HEK293 (cell line): Measurements from ENCODE around the gene ISG15.
"Not testable (repeated sequence)": the region's sequence is repeated elsewhere in the genome, so short reads cannot be mapped to it uniquely, and the experiment has no call there.

ENCODE experiments used
- CTCF ChIA-PET: fragments of 350-600 bp; formaldehyde crosslinking; extraction: SDS; loops from one replicate; lab custom pipeline; 2021; ENCODE audit warnings: antibody characterized with exemption; lab: Yijun Ruan, JAX
- POLR2A ChIA-PET: fragments of 300-600 bp; formaldehyde crosslinking; extraction: SDS; loops from one replicate; lab custom pipeline; 2020; ENCODE audit warnings: antibody characterized with exemption, inconsistent platforms; lab: Yijun Ruan, JAX
- H3K27ac ChIP-seq: fragments of 200-500 bp; sonication (Bioruptor generic); 2 replicates; pipeline ENCODE4 v1.5.1; 2014; ENCODE audit warnings: low read depth, low read length, control low read depth, inconsistent platforms; ENCODE audit errors: extremely low read depth
- H3K36me3 ChIP-seq, 2 experiments: fragments of 200-500 bp in 1 of 2; sonication (Bioruptor generic) in 1 of 2; 1 replicate in 1 of 2; 2 replicates in 1 of 2; pipeline ENCODE4 v1.5.1; 2014 to 2017; ENCODE audit warnings: inconsistent platforms in 2 of 2, low read length in 2 of 2; ENCODE audit not compliant: control insufficient read depth in 2 of 2, insufficient read depth in 1 of 2
- H3K4me1 ChIP-seq: fragments of 200-500 bp; sonication (Bioruptor generic); 2 replicates; pipeline ENCODE4 v1.5.1; 2014; ENCODE audit warnings: mild to moderate bottlenecking, low read length, inconsistent platforms; ENCODE audit not compliant: control insufficient read depth, insufficient read depth
- H3K4me3 ChIP-seq: 2 replicates; pipeline ENCODE4 v1.5.1; 2011; ENCODE audit warnings: low read depth, mild to moderate bottlenecking, control low read depth, low read length, moderate library complexity
- H3K9me3 ChIP-seq: fragments of 200-500 bp; sonication (Bioruptor generic); 2 replicates; pipeline ENCODE4 v1.5.1; 2014; ENCODE audit warnings: low read depth, low read length, inconsistent platforms; ENCODE audit not compliant: control insufficient read depth, insufficient read depth
- ATF2 ChIP-seq: fragments of 450-650 bp; formaldehyde crosslinking; IDR thresholded peaks from 2 replicates; pipeline ENCODE4 v1.5.1; 2016; ENCODE audit warnings: missing biosample characterization, missing genetic modification characterization, low read depth
- KLF16 ChIP-seq: fragments of 450-650 bp; formaldehyde crosslinking; IDR thresholded peaks from 2 replicates; pipeline ENCODE4 v1.5.1; 2017; ENCODE audit warnings: missing biosample characterization, missing genetic modification characterization
- KLF17 ChIP-seq: fragments of 450-650 bp; formaldehyde crosslinking; IDR thresholded peaks from 2 replicates; pipeline ENCODE4 v1.5.1; 2016; ENCODE audit warnings: missing biosample characterization, missing genetic modification characterization
- PRDM4 ChIP-seq: fragments of 450-650 bp; formaldehyde crosslinking; IDR thresholded peaks from 2 replicates; pipeline ENCODE4 v1.5.1; 2017; ENCODE audit warnings: missing biosample characterization, missing genetic modification characterization
- ZFP3 ChIP-seq: fragments of 450-650 bp; formaldehyde crosslinking; IDR thresholded peaks from 2 replicates; pipeline ENCODE4 v1.5.1; 2016; ENCODE audit warnings: low read depth, missing biosample characterization, missing genetic modification characterization
- ZNF114 ChIP-seq: fragments of 450-650 bp; formaldehyde crosslinking; IDR thresholded peaks from 2 replicates; pipeline ENCODE4 v1.5.0; 2017; ENCODE audit warnings: missing biosample characterization, missing genetic modification characterization
- ZNF132 ChIP-seq: fragments of 450-650 bp; formaldehyde crosslinking; IDR thresholded peaks from 2 replicates; pipeline ENCODE4 v1.5.1; 2017; ENCODE audit warnings: missing biosample characterization, missing genetic modification characterization, borderline replicate concordance
- ZNF202 ChIP-seq: fragments of 450-650 bp; formaldehyde crosslinking; IDR thresholded peaks from 2 replicates; pipeline ENCODE4 v1.5.1; 2016; ENCODE audit warnings: missing biosample characterization, missing genetic modification characterization, borderline replicate concordance
- ZNF211 ChIP-seq: fragments of 450-650 bp; formaldehyde crosslinking; IDR thresholded peaks from 2 replicates; pipeline ENCODE4 v1.5.1; 2016; ENCODE audit warnings: low read depth, missing biosample characterization, missing genetic modification characterization
- ZNF266 ChIP-seq: fragments of 450-650 bp; formaldehyde crosslinking; IDR thresholded peaks from 2 replicates; pipeline ENCODE4 v1.5.1; 2016; ENCODE audit warnings: missing biosample characterization, missing genetic modification characterization, low read depth
- ZNF311 ChIP-seq: fragments of 450-650 bp; formaldehyde crosslinking; IDR thresholded peaks from 2 replicates; pipeline ENCODE4 v1.5.1; 2017; ENCODE audit warnings: missing biosample characterization, missing genetic modification characterization, borderline replicate concordance
- ZNF391 ChIP-seq: fragments of 450-650 bp; formaldehyde crosslinking; IDR thresholded peaks from 2 replicates; pipeline ENCODE4 v1.5.1; 2016; ENCODE audit warnings: low read depth, missing biosample characterization, missing genetic modification characterization, borderline replicate concordance
- ZNF394 ChIP-seq: fragments of 450-650 bp; formaldehyde crosslinking; IDR thresholded peaks from 2 replicates; pipeline ENCODE4 v1.5.1; 2016; ENCODE audit warnings: missing biosample characterization, missing genetic modification characterization, mild to moderate bottlenecking, moderate library complexity, borderline replicate concordance
- ZNF555 ChIP-seq: fragments of 450-650 bp; formaldehyde crosslinking; conservative IDR thresholded peaks from 2 replicates; pipeline ENCODE4 v1.5.1; 2017; ENCODE audit warnings: missing biosample characterization, mild to moderate bottlenecking, missing genetic modification characterization, inconsistent platforms
- ZNF645 ChIP-seq: fragments of 450-650 bp; formaldehyde crosslinking; IDR thresholded peaks from 2 replicates; pipeline ENCODE4; 2016; ENCODE audit warnings: missing biosample characterization, missing genetic modification characterization
- ZNF670 ChIP-seq: fragments of 450-650 bp; formaldehyde crosslinking; IDR thresholded peaks from 2 replicates; pipeline ENCODE4 v1.5.1; 2016; ENCODE audit warnings: missing biosample characterization, missing genetic modification characterization, low read depth
- ZNF768 ChIP-seq: fragments of 450-650 bp; formaldehyde crosslinking; IDR thresholded peaks from 2 replicates; pipeline ENCODE4 v1.5.1; 2018; ENCODE audit warnings: missing biosample characterization, mild to moderate bottlenecking, missing genetic modification characterization
- ZNF776 ChIP-seq: fragments of 450-650 bp; formaldehyde crosslinking; IDR thresholded peaks from 2 replicates; pipeline ENCODE4 v1.5.0; 2017; ENCODE audit warnings: missing biosample characterization, missing genetic modification characterization, borderline replicate concordance
- ZNF837 ChIP-seq: fragments of 450-650 bp; formaldehyde crosslinking; IDR thresholded peaks from 2 replicates; pipeline ENCODE4 v1.5.1; 2016; ENCODE audit warnings: missing biosample characterization, missing genetic modification characterization
- TF ChIP-seq, protein P1 (sequence below): fragments of 450-650 bp; formaldehyde crosslinking; IDR thresholded peaks from 2 replicates; pipeline ENCODE4 v1.5.1; 2016; ENCODE audit warnings: missing biosample characterization, missing genetic modification characterization
- TF ChIP-seq, protein P2 (sequence below): fragments of 450-650 bp; formaldehyde crosslinking; conservative IDR thresholded peaks from 2 replicates; pipeline ENCODE4 v1.5.1; 2016; ENCODE audit warnings: low read depth, missing biosample characterization, missing genetic modification characterization

ISG15 gene

GRCh38 chr1:984476-984814 is 28.9 kb upstream of the ISG15 start (continued):
- TF ChIP-seq KLF17: no peak
- TF ChIP-seq, protein P1, sequence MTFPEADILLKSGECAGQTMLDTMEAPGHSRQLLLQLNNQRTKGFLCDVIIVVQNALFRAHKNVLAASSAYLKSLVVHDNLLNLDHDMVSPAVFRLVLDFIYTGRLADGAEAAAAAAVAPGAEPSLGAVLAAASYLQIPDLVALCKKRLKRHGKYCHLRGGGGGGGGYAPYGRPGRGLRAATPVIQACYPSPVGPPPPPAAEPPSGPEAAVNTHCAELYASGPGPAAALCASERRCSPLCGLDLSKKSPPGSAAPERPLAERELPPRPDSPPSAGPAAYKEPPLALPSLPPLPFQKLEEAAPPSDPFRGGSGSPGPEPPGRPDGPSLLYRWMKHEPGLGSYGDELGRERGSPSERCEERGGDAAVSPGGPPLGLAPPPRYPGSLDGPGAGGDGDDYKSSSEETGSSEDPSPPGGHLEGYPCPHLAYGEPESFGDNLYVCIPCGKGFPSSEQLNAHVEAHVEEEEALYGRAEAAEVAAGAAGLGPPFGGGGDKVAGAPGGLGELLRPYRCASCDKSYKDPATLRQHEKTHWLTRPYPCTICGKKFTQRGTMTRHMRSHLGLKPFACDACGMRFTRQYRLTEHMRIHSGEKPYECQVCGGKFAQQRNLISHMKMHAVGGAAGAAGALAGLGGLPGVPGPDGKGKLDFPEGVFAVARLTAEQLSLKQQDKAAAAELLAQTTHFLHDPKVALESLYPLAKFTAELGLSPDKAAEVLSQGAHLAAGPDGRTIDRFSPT (tag by site-specific recombination): no peak
- TF ChIP-seq, protein P2, sequence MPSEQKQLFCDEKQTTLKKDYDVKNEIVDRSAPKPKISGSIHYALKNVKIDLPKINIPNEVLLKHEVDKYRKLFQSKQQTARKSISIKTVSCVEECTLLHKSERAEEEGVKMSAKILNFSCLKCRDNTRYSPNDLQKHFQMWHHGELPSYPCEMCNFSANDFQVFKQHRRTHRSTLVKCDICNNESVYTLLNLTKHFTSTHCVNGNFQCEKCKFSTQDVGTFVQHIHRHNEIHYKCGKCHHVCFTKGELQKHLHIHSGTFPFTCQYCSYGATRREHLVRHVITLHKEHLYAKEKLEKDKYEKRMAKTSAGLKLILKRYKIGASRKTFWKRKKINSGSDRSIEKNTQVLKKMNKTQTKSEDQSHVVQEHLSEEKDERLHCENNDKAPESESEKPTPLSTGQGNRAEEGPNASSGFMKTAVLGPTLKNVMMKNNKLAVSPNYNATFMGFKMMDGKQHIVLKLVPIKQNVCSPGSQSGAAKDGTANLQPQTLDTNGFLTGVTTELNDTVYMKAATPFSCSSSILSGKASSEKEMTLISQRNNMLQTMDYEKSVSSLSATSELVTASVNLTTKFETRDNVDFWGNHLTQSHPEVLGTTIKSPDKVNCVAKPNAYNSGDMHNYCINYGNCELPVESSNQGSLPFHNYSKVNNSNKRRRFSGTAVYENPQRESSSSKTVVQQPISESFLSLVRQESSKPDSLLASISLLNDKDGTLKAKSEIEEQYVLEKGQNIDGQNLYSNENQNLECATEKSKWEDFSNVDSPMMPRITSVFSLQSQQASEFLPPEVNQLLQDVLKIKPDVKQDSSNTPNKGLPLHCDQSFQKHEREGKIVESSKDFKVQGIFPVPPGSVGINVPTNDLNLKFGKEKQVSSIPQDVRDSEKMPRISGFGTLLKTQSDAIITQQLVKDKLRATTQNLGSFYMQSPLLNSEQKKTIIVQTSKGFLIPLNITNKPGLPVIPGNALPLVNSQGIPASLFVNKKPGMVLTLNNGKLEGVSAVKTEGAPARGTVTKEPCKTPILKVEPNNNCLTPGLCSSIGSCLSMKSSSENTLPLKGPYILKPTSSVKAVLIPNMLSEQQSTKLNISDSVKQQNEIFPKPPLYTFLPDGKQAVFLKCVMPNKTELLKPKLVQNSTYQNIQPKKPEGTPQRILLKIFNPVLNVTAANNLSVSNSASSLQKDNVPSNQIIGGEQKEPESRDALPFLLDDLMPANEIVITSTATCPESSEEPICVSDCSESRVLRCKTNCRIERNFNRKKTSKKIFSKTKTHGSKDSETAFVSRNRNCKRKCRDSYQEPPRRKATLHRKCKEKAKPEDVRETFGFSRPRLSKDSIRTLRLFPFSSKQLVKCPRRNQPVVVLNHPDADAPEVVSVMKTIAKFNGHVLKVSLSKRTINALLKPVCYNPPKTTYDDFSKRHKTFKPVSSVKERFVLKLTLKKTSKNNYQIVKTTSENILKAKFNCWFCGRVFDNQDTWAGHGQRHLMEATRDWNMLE (tag by site-specific recombination): peak; percentile 94
- TF ChIP-seq ZFP3 (tag by site-specific recombination): 0 out of 2 replicates have a peak, but pooled peaks have one; percentile 20
- no peak for TF ChIP-seq ZNF391 (tag by site-specific recombination)
- no peak for TF ChIP-seq ZNF670
- peak; percentile 85 for TF ChIP-seq ZNF555
- TF ChIP-seq ZNF114 (tag by site-specific recombination): no peak
- no peak; the same call in 1 of the 2 replicates for TF ChIP-seq ZNF202 (tag by site-specific recombination)
- TF ChIP-seq KLF16 (tag by site-specific recombination): no peak
- peak; percentile 86 for TF ChIP-seq ZNF266
- TF ChIP-seq ZNF645 (tag by site-specific recombination): no peak
- TF ChIP-seq ZNF394 (tag by site-specific recombination): peak; percentile 93
- TF ChIP-seq ZNF776 (tag by site-specific recombination): no peak
- TF ChIP-seq ZNF768 (tag by site-specific recombination): no peak
- TF ChIP-seq ATF2 (tag by site-specific recombination): no peak

DNA sequence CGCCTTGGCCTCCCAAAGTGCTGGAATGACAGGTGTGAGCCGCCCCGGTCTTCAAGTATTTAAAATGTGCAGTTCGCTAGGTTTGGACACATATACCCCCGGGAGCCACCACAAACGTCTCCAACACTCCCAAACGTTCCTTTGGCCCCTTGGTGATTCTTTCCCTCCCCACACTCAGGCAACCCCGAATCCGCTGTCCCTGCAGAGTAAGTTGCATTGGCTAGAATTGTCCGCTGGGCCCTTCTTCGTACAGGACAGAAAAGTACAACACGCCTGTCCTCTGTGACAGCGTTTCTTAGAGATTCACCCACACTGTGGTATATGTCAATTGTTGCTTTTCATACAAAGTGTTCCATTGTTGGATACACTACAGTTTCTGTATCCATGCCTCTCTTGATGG is 28.2 kb upstream of the ISG15 start:
- Histone ChIP-seq H3K9me3 (no peaks in the 10 kb centered on the region), H3K36me3 (no peaks in the 10 kb centered on the region), H3K4me1 (no peaks in the 10 kb centered on the region), H3K27ac (no peak overlapping the region), H3K4me3 (no peak overlapping the region)
- POLR2A ChIA-PET: interaction anchor here (0.8 to 1.2 kb wide), 2 partner anchors 9 to 19 kb away, joined by 3 read pairs; partner anchors contain the start of gene PLEKHN1
- CTCF ChIA-PET: interaction anchor here (0.6 to 4.0 kb wide), 19 partner anchors 8 to 306 kb away, joined by 3 to 53 read pairs (median 4); partner anchors contain the start of gene AGRN
- TF ChIP-seq ZNF211: no peak
- no peak for TF ChIP-seq ZNF311
- no peak for TF ChIP-seq ZNF132 (tag by site-specific recombination)
- TF ChIP-seq PRDM4 (tag by site-specific recombination): no peak
- TF ChIP-seq ZNF837 (tag by site-specific recombination): no peak
- no peak for TF ChIP-seq ZNF266

DNA sequence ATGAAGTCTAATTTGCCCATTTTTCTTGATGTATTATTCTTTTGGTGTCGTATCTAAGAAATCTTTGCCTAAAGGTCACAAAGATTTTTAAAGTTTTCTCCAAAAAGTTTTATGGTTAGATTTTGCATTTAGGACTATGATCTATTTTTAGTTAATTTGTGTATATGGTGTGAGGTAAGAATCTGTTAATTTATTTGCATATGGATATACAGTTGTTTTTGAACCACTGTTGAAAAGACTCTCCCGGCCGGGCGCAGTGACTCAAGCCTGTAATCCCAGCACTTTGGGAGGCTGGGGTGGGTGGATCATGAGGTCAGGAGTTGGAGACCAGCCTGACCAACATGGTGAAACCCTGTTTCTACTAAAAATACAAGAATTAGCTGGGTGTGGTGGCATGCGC is 25.2 kb upstream of the ISG15 start:
- H3K4me1 ChIP-seq, H3K4me3 ChIP-seq, H3K9me3 ChIP-seq, POLR2A ChIA-PET, H3K27ac ChIP-seq, H3K36me3 ChIP-seq: not testable (repeated sequence)
- CTCF ChIA-PET: interaction anchor here (0.7 kb wide), 1 partner anchor 75 kb away, joined by 3 read pairs; no protein-coding TSS in a partner anchor
